Mucosa of rectum (tissue), 2 donors: ENCODE measurements around the gene ADCY2.
A peak's percentile ranks its signal among the peaks of the same experiment; 100 is the strongest.

Experiments used
- H3K27ac ChIP-seq, 2 donors: one replicate each; pipeline ENCODE4 v1.7.0; 2013; ENCODE audit warnings: inconsistent platforms in 2 of 2, low read depth in 2 of 2, low read length in 2 of 2
- H3K27me3 ChIP-seq, 2 donors: one replicate each; pipeline ENCODE4 v1.7.0; 2013; ENCODE audit warnings: low read length in 2 of 2; ENCODE audit not compliant: control insufficient read depth in 2 of 2, insufficient read depth in 2 of 2
- H3K36me3 ChIP-seq, 2 donors: one replicate each; pipeline ENCODE4 v1.7.0; 2013; ENCODE audit warnings: low read length in 2 of 2; ENCODE audit not compliant: control insufficient read depth in 2 of 2, insufficient read depth in 2 of 2
- H3K4me1 ChIP-seq, 2 donors: one replicate each; pipeline ENCODE4 v1.7.0; 2013; ENCODE audit warnings: low read length in 2 of 2, mild to moderate bottlenecking in 1 of 2; ENCODE audit not compliant: control insufficient read depth in 2 of 2, insufficient read depth in 2 of 2
- H3K4me3 ChIP-seq, 2 donors: one replicate each; pipeline ENCODE4 v1.7.0; 2013; ENCODE audit warnings: low read length in 2 of 2
- H3K9ac ChIP-seq, 2 donors: one replicate each; pipeline ENCODE4 v1.7.0; 2013; ENCODE audit warnings: low read length in 2 of 2, low read depth in 1 of 2, mild to moderate bottlenecking in 1 of 2
- H3K9me3 ChIP-seq, 2 donors: one replicate each; pipeline ENCODE4 v1.7.0; 2013; ENCODE audit warnings: low read length in 2 of 2; ENCODE audit not compliant: control insufficient read depth in 2 of 2
- donor health status: healthy.
- donor health status: Normal muscosa, but diverticular disease.

ADCY2 gene

GRCh38 chr5:7852988-7853387 lies 457.1 kb downstream of the ADCY2 start:
- H3K36me3 ChIP-seq: peaks cover 3 to 5% of the 10 kb centered on the region in 2 donors
- H3K27ac ChIP-seq: no peak overlapping the region
- no peak overlapping the region for H3K4me3 ChIP-seq
- no peaks in the 10 kb centered on the region for H3K9me3 ChIP-seq
- H3K9ac ChIP-seq: no peak overlapping the region
- H3K4me1 ChIP-seq: peaks cover 7 to 8% of the 10 kb centered on the region in 2 donors
- peaks cover 19 to 23% of the 10 kb centered on the region in 2 donors for H3K27me3 ChIP-seq

- no peaks in the 10 kb centered on the region for H3K9me3 ChIP-seq
- peaks cover 5 to 8% of the 10 kb centered on the region in 2 donors for H3K27me3 ChIP-seq
- H3K4me3 ChIP-seq: no peak overlapping the region
- H3K27ac ChIP-seq: no peak overlapping the region
- H3K36me3 ChIP-seq: peaks cover 12 to 22% of the 10 kb centered on the region in 2 donors
- no peak overlapping the region for H3K9ac ChIP-seq
- H3K4me1 ChIP-seq: peaks cover 0 to 3% of the 10 kb centered on the region in 2 donors
Measured at GRCh38 chr5:7855611-7856010, 459.7 kb downstream of the ADCY2 start.

- Histone ChIP-seq H3K4me1 (peaks cover 0 to 3% of the 10 kb centered on the region in 2 donors), H3K9ac (no peak overlapping the region), H3K27ac (no peak overlapping the region)
Measured at GRCh38 chr5:7856855-7857254, 460.9 kb downstream of the ADCY2 start.

GRCh38 chr5:7857361-7857760 lies 461.4 kb downstream of the ADCY2 start:
- Histone ChIP-seq H3K9me3 (no peaks in the 10 kb centered on the region), H3K9ac (no peak overlapping the region), H3K27ac (no peak overlapping the region), H3K36me3 (peaks cover 21 to 33% of the 10 kb centered on the region in 2 donors), H3K4me1 (peaks cover 0 to 2% of the 10 kb centered on the region in 2 donors), H3K4me3 (no peak overlapping the region), H3K27me3 (peaks cover 0 to 4% of the 10 kb centered on the region in 2 donors)

More at GRCh38 chr5:7856855-7857254, 460.9 kb downstream of the ADCY2 start:
- H3K4me3 ChIP-seq: no peak overlapping the region
- no peaks in the 10 kb centered on the region for H3K9me3 ChIP-seq
- peaks cover 0 to 5% of the 10 kb centered on the region in 2 donors for H3K27me3 ChIP-seq
- peaks cover 16 to 29% of the 10 kb centered on the region in 2 donors for H3K36me3 ChIP-seq

GRCh38 chr5:7857926-7858632 lies 462.1 kb downstream of the ADCY2 start:
- Histone ChIP-seq H3K9me3 (no peaks in the 10 kb centered on the region), H3K27ac (no peak overlapping the region), H3K27me3 (peaks cover 0 to 2% of the 10 kb centered on the region in 2 donors), H3K4me1 (no peaks in the 10 kb centered on the region), H3K36me3 (peaks cover 21 to 39% of the 10 kb centered on the region in 2 donors), H3K4me3 (no peak overlapping the region), H3K9ac (no peak overlapping the region)

GRCh38 chr5:7866196-7866595 lies 470.3 kb downstream of the ADCY2 start:
- H3K27ac ChIP-seq: no peak overlapping the region
- no peak overlapping the region for H3K9ac ChIP-seq
- peaks cover 17 to 21% of the 10 kb centered on the region in 2 donors for H3K36me3 ChIP-seq
- no peaks in the 10 kb centered on the region for H3K27me3 ChIP-seq
- H3K4me1 ChIP-seq: peaks cover 6 to 21% of the 10 kb centered on the region in 2 donors
- H3K9me3 ChIP-seq: no peaks in the 10 kb centered on the region
- H3K4me3 ChIP-seq: no peak overlapping the region

GRCh38 chr5:7867260-7867659 lies 471.3 kb downstream of the ADCY2 start:
- no peak overlapping the region for H3K4me3 ChIP-seq
- H3K27me3 ChIP-seq: no peaks in the 10 kb centered on the region
- no peak overlapping the region for H3K9ac ChIP-seq
- no peaks in the 10 kb centered on the region for H3K9me3 ChIP-seq
- no peak overlapping the region for H3K27ac ChIP-seq
- peaks cover 9 to 27% of the 10 kb centered on the region in 2 donors for H3K4me1 ChIP-seq
- H3K36me3 ChIP-seq: peaks cover 9 to 12% of the 10 kb centered on the region in 2 donors

- Histone ChIP-seq H3K4me1 (peaks cover 9 to 30% of the 10 kb centered on the region in 2 donors), H3K9me3 (no peaks in the 10 kb centered on the region), H3K4me3 (peak overlapping the region; percentile 92 to 93), H3K27ac (peak overlapping the region in 1 of 2 donors; percentile 18), H3K9ac (peak overlapping the region; percentile 78 to 87), H3K36me3 (peaks cover 5 to 8% of the 10 kb centered on the region in 2 donors), H3K27me3 (no peaks in the 10 kb centered on the region)
Measured at GRCh38 chr5:7868427-7868772, 472.5 kb downstream of the ADCY2 start.

GRCh38 chr5:7868773-7869473 lies 473.0 kb downstream of the ADCY2 start, which contains the start of the genes FASTKD3 and MTRR:
TSS of gene FASTKD3 (minus strand) at chr5:7869031. CDS start at chr5:7868083, 948 bp downstream.
TSS of gene MTRR (plus strand) at chr5:7869148. CDS start at chr5:7870795, 1,647 bp downstream.
- peak within 1 kb of the TSS; percentile 92 to 93 for H3K4me3 ChIP-seq
- peaks cover 5 to 8% of the 10 kb centered on the region in 2 donors for H3K36me3 ChIP-seq
- peaks cover 9 to 30% of the 10 kb centered on the region in 2 donors for H3K4me1 ChIP-seq
- H3K27me3 ChIP-seq: no peaks in the 10 kb centered on the region
- peak within 1 kb of the TSS; percentile 68 to 81 for H3K27ac ChIP-seq
- no peaks in the 10 kb centered on the region for H3K9me3 ChIP-seq
- H3K9ac ChIP-seq: peak within 1 kb of the TSS; percentile 78 to 87
